HepG2 (cell line): Measurements from ENCODE around the gene SAMM50. TPM values are rescaled to one million over a fixed set of nuclear protein-coding genes. Genes with fewer than 3 reads are reported as not detected.

Experiments used
- ATAC-seq: fragments of 200-7000 bp; cut with Tn5 transposase; 3 replicates; pipeline ENCODE4 v1.9.1; 2020; ENCODE audit warnings: mild to moderate bottlenecking, moderate library complexity
- BruUV-seq: library from RNA; stranded (reverse); fragments of 400-500 nt; replicated peaks from 2 replicates; lab custom pipeline; 2021; lab: Mats Ljungman, UMichigan
- CTCF ChIA-PET: fragments of 300-600 bp; formaldehyde crosslinking; extraction: SDS; loops from one replicate; lab custom pipeline; 2021; ENCODE audit warnings: low total read pairs, inconsistent platforms, low intra/inter-chr PET ratio; lab: Yijun Ruan, JAX
- POLR2A ChIA-PET: fragments of 350-600 bp; sonication (Branson Sonifier 250); formaldehyde crosslinking; loops from one replicate; lab custom pipeline; 2020; ENCODE audit warnings: antibody characterized with exemption, inconsistent platforms; lab: Yijun Ruan, JAX
- DNase-seq: peaks from one replicate; pipeline ENCODE4 v3.0.0-alpha.2; 2015; ENCODE audit warnings: low spot score
- FAIRE-seq: peaks from 3 replicates; lab custom pipeline; 2011; peaks lifted over from hg19 to GRCh38; lab: Jason Lieb, UNC
- H2AFZ ChIP-seq: one replicate; pipeline ENCODE4 v1.6.1; 2011; ENCODE audit warnings: low read length, inconsistent platforms
- H3K27ac ChIP-seq: fragments of 300-600 bp; 3 replicates; pipeline ENCODE4 v1.8.0; 2011; ENCODE audit warnings: mixed run types, mild to moderate bottlenecking, mixed read lengths, low read length, inconsistent platforms; ENCODE audit not compliant: insufficient read depth; ENCODE audit errors: extremely low read length
- H3K27me3 ChIP-seq, 2 experiments: fragments of 200-600 bp in 1 of 2; 2 replicates in 1 of 2; 3 replicates in 1 of 2; pipeline versions ENCODE4 v1.6.0 to v1.8.0; 2011; ENCODE audit warnings: low read length in 2 of 2, mild to moderate bottlenecking in 2 of 2, moderate library complexity in 2 of 2, inconsistent platforms in 1 of 2; ENCODE audit not compliant: insufficient read depth in 2 of 2, control insufficient read depth in 1 of 2
- H3K36me3 ChIP-seq, 2 experiments: fragments of 200-600 bp in 1 of 2; replicated peaks in 1 of 2; 2 replicates in 1 of 2; 3 replicates in 1 of 2; pipeline versions ENCODE4 v1.5.1 to v1.8.0; 2011; ENCODE audit warnings: low read length in 2 of 2, inconsistent platforms in 1 of 2; ENCODE audit not compliant: insufficient read depth in 2 of 2, control insufficient read depth in 1 of 2
- H3K4me1 ChIP-seq: 2 replicates; pipeline ENCODE4 v1.5.1; 2012; ENCODE audit warnings: low read length, inconsistent platforms; ENCODE audit not compliant: insufficient read depth
- H3K4me2 ChIP-seq: 2 replicates; pipeline ENCODE4 v1.6.0; 2011; ENCODE audit warnings: low read depth, low read length, inconsistent platforms
- H3K4me3 ChIP-seq, 3 experiments: fragments of 200-600 bp in 1 of 3; sonication (generic), shearing (Covaris generic) in 1 of 3; replicated peaks in 1 of 3; 2 replicates each; pipeline ENCODE4 v1.5.1; 2011 to 2016; ENCODE audit warnings: low read length in 3 of 3, inconsistent platforms in 2 of 3, low read depth in 2 of 3, mild to moderate bottlenecking in 2 of 3, control low read depth in 1 of 3, mixed read lengths in 1 of 3; ENCODE audit not compliant: insufficient read depth in 1 of 3
- H3K79me2 ChIP-seq: one replicate; pipeline ENCODE4 v1.6.1; 2011; ENCODE audit warnings: low read length, inconsistent platforms; ENCODE audit not compliant: insufficient read depth
- H3K9ac ChIP-seq: 2 replicates; pipeline ENCODE4 v1.6.0; 2011; ENCODE audit warnings: mild to moderate bottlenecking, low read depth, low read length, inconsistent platforms; ENCODE audit not compliant: insufficient read depth
- H3K9me3 ChIP-seq: 2 replicates; pipeline ENCODE4 v1.5.1; 2012; ENCODE audit warnings: mild to moderate bottlenecking, low read length
- H4K20me1 ChIP-seq: 2 replicates; pipeline ENCODE4 v1.6.0; 2011; ENCODE audit warnings: inconsistent platforms, mild to moderate bottlenecking, low read length, moderate library complexity; ENCODE audit not compliant: insufficient read depth
- ATF7 ChIP-seq, 2 experiments: fragments of 450-650 bp in 1 of 2; sonication (generic) in 1 of 2; formaldehyde crosslinking in 1 of 2; IDR thresholded peaks; 2 replicates each; pipeline versions ENCODE4 v1.4.0 to v1.6.1; 2016 to 2020; ENCODE audit warnings: antibody characterized with exemption in 1 of 2, mild to moderate bottlenecking in 1 of 2, missing genetic modification reagents in 1 of 2
- DR1 ChIP-seq: sonication (generic); formaldehyde crosslinking; IDR thresholded peaks from 2 replicates; pipeline ENCODE4 v1.8.0; 2021; ENCODE audit warnings: mild to moderate bottlenecking, missing genetic modification reagents, inconsistent platforms
- ELF3 ChIP-seq: IDR thresholded peaks from 2 replicates; pipeline ENCODE4 v1.6.1; 2016; ENCODE audit warnings: missing genetic modification reagents, missing compliant biosample characterization
- FOXM1 ChIP-seq: sonication (generic); formaldehyde crosslinking; IDR thresholded peaks from 2 replicates; pipeline ENCODE4 v1.5.0; 2020; ENCODE audit warnings: missing genetic modification reagents
- GLI4 ChIP-seq: sonication (generic); formaldehyde crosslinking; IDR thresholded peaks from 2 replicates; pipeline ENCODE4 v1.5.1; 2020; ENCODE audit warnings: missing genetic modification reagents, mild to moderate bottlenecking, moderate library complexity, borderline replicate concordance
- HMGXB4 ChIP-seq, 2 experiments: sonication (generic) in 1 of 2; formaldehyde crosslinking in 1 of 2; IDR thresholded peaks; 2 replicates each; pipeline versions ENCODE4 v1.4.0 to v1.6.1; 2018 to 2020; ENCODE audit warnings: missing genetic modification reagents in 2 of 2, borderline replicate concordance in 1 of 2, low read depth in 1 of 2, mild to moderate bottlenecking in 1 of 2, missing biosample characterization in 1 of 2
- HNRNPLL ChIP-seq: fragments of 200-400 bp; formaldehyde crosslinking; IDR thresholded peaks from 2 replicates; pipeline ENCODE4 v1.6.1; 2017; ENCODE audit warnings: mild to moderate bottlenecking, low read depth, low read length; ENCODE audit not compliant: poor library complexity, severe bottlenecking
- KDM3A ChIP-seq: IDR thresholded peaks from 2 replicates; pipeline ENCODE4 v1.6.1; 2018; ENCODE audit warnings: low read depth, missing compliant biosample characterization
- MED13 ChIP-seq: sonication (generic); formaldehyde crosslinking; IDR thresholded peaks from 2 replicates; pipeline ENCODE4 v1.5.0; 2020; ENCODE audit warnings: missing genetic modification reagents
- PPARG ChIP-seq: conservative IDR thresholded peaks from 2 replicates; pipeline ENCODE4 v1.6.1; 2016; ENCODE audit warnings: missing biosample characterization, missing genetic modification reagents
- TARDBP ChIP-seq: sonication (generic); formaldehyde crosslinking; IDR thresholded peaks from 2 replicates; pipeline ENCODE4 v1.8.0; 2022; ENCODE audit warnings: mild to moderate bottlenecking, missing genetic modification reagents
- TBX3 ChIP-seq: fragments of 450-650 bp; IDR thresholded peaks from 2 replicates; pipeline ENCODE4 v1.6.1; 2017; ENCODE audit warnings: antibody characterized with exemption, mild to moderate bottlenecking, inconsistent platforms, borderline replicate concordance
- TCF12 ChIP-seq, 2 experiments: fragments of 450-650 bp in 1 of 2; sonication (generic) in 1 of 2; formaldehyde crosslinking in 1 of 2; IDR thresholded peaks; 2 replicates each; pipeline versions ENCODE4 v1.6.1 to v1.8.0; 2017 to 2022; ENCODE audit warnings: antibody characterized with exemption in 1 of 2, mild to moderate bottlenecking in 1 of 2, missing genetic modification reagents in 1 of 2, moderate library complexity in 1 of 2
- TEAD3 ChIP-seq: optimal IDR thresholded peaks from 2 replicates; pipeline ENCODE3; 2016; ENCODE audit warnings: borderline replicate concordance
- THAP8 ChIP-seq: sonication (generic); formaldehyde crosslinking; IDR thresholded peaks from 2 replicates; pipeline ENCODE4 v1.5.1; 2020; ENCODE audit warnings: missing genetic modification reagents, mild to moderate bottlenecking, borderline replicate concordance
- ZBTB14 ChIP-seq: sonication (generic); formaldehyde crosslinking; IDR thresholded peaks from 2 replicates; pipeline ENCODE4 v1.4.0; 2020; ENCODE audit warnings: missing genetic modification reagents
- ZNF619 ChIP-seq: sonication (generic); formaldehyde crosslinking; IDR thresholded peaks from 2 replicates; pipeline ENCODE4 v1.4.0; 2020; ENCODE audit warnings: mild to moderate bottlenecking, missing genetic modification reagents
- ZNF674 ChIP-seq: sonication (generic); formaldehyde crosslinking; IDR thresholded peaks from 2 replicates; pipeline ENCODE4 v1.5.0; 2020; ENCODE audit warnings: low read depth, mild to moderate bottlenecking, missing genetic modification reagents
- ZNF724P ChIP-seq: sonication (generic); formaldehyde crosslinking; IDR thresholded peaks from 2 replicates; pipeline ENCODE4 v1.8.0; 2022; ENCODE audit warnings: missing genetic modification reagents, borderline replicate concordance
- WGBS: methylation state at CpG from one replicate; pipeline ENCODE4 v1.1.6; 2017; ENCODE audit warnings: low lambda C conversion rate; 5-methylcytosine and 5-hydroxymethylcytosine counted together
- in situ Hi-C: cut with HindIII; loops from 2 replicates; pipeline ENCODE4 v1.10.0; 2017; ENCODE audit warnings: low pct_unique_long_range_greater_than_20kb; ENCODE audit not compliant: extremely low pct_ligation_motif_present
- intact Hi-C: fragments of 100-400 bp; cut with micrococcal nuclease; formaldehyde crosslinking; loops from one replicate; pipeline ENCODE4 v1.10.0; 2022; ENCODE audit not compliant: unreplicated experiment
- polyA plus RNA-seq, 8 experiments: library from polyadenylated mRNA; depleted of rRNA in 3 of 8; stranded (reverse) in 7 of 8; unstranded in 1 of 8; fragments of >200 nt; fragmentation: Illumina TruSeq in 4 of 8; extraction: Trizol in 4 of 8; gene quantifications; 2 replicates each; pipeline versions ENCODE4 v1.2.1 to v1.2.3, GENCODE V29; 2011 to 2016; ENCODE audit warnings: low read depth in 4 of 8, missing spikeins in 1 of 8, mixed read lengths in 1 of 8; ENCODE audit not compliant: insufficient read depth in 1 of 8
- total RNA-seq, 5 experiments: library from RNA; depleted of rRNA; stranded (reverse); fragments of >200 nt; fragmentation: Illumina TruSeq; extraction: Trizol; gene quantifications; 2 replicates each; pipeline ENCODE4 v1.2.3, GENCODE V29; 2016; ENCODE audit warnings: low read depth in 1 of 5
- TF ChIP-seq, protein P1 (sequence below): sonication (generic); formaldehyde crosslinking; IDR thresholded peaks from 2 replicates; pipeline ENCODE4 v1.5.0; 2020; ENCODE audit warnings: mild to moderate bottlenecking, missing genetic modification reagents

Gene SAMM50
- total and polyA plus RNA-seq, 2 of the 13 experiments (the other 11 are each of a cell fraction or from before 2014, with no cell fraction given): 34.7 to 63.4 TPM

- no peaks in the 10 kb centered on the region for H3K27me3 ChIP-seq
- H3K9ac ChIP-seq: no peak overlapping the region
- TF ChIP-seq ZBTB14 (CRISPR knock-in tag) (no peak), TARDBP (no peak), ATF7 (IDR thresholded peaks at IDR 0.05) (no peak), ATF7 (CRISPR knock-in tag; IDR thresholded peaks at IDR 0.05) (no peak), DR1 (CRISPR knock-in tag) (no peak), ZNF619 (CRISPR knock-in tag) (no peak), ELF3 (CRISPR knock-in tag) (no peak), TBX3 (no peak), TEAD3 (CRISPR knock-in tag) (no peak), KDM3A (CRISPR knock-in tag) (no peak), HNRNPLL (no peak), MED13 (no peak), PPARG (CRISPR knock-in tag) (no peak), GLI4 (CRISPR knock-in tag) (no peak), HMGXB4 (CRISPR knock-in tag; IDR thresholded peaks at IDR 0.05; ENCODE audit: borderline replicate concordance in 1 of 2, low read depth in 1 of 2) (no peak), THAP8 (no peak), TCF12 (IDR thresholded peaks at IDR 0.05) (no peak), TCF12 (CRISPR knock-in tag; IDR thresholded peaks at IDR 0.05) (no peak), ZNF674 (no peak), FOXM1 (no peak), ZNF724P (CRISPR knock-in tag) (no peak)
- TF ChIP-seq, protein P1, sequence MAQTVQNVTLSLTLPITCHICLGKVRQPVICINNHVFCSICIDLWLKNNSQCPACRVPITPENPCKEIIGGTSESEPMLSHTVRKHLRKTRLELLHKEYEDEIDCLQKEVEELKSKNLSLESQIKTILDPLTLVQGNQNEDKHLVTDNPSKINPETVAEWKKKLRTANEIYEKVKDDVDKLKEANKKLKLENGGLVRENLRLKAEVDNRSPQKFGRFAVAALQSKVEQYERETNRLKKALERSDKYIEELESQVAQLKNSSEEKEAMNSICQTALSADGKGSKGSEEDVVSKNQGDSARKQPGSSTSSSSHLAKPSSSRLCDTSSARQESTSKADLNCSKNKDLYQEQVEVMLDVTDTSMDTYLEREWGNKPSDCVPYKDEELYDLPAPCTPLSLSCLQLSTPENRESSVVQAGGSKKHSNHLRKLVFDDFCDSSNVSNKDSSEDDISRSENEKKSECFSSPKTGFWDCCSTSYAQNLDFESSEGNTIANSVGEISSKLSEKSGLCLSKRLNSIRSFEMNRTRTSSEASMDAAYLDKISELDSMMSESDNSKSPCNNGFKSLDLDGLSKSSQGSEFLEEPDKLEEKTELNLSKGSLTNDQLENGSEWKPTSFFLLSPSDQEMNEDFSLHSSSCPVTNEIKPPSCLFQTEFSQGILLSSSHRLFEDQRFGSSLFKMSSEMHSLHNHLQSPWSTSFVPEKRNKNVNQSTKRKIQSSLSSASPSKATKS (CRISPR knock-in tag): no peak
- FAIRE-seq: no peak
- no peak for ATAC-seq
- H3K4me3 ChIP-seq: no peak overlapping the region
- H3K9me3 ChIP-seq: no peaks in the 10 kb centered on the region
- H4K20me1 ChIP-seq: no peaks in the 10 kb centered on the region
- intact Hi-C loops: no loop called here
- H3K79me2 ChIP-seq: no peaks in the 10 kb centered on the region
- no peak for DNase-seq
- no TSS peak for BruUV-seq
- no peaks in the 10 kb centered on the region for H3K4me1 ChIP-seq
- H3K36me3 ChIP-seq: peaks cover 27 to 79% of the 10 kb centered on the region in 2 experiments
- ChIA-PET CTCF (no interaction called here), POLR2A (no interaction called here)
- 96% methylated on average over 4 of the region's 4 CpGs for WGBS
- H2AFZ ChIP-seq: no peak overlapping the region
- in situ Hi-C loops: no loop called here
- no peak overlapping the region for H3K4me2 ChIP-seq
- H3K27ac ChIP-seq: no peak overlapping the region
Measured at GRCh38 chr22:43975041-43975440, 19.8 kb downstream of the SAMM50 start.
